Measurements from ENCODE around the gene TMEM259. TPM values are rescaled to one million over a fixed set of nuclear protein-coding genes. Genes with fewer than 3 reads are reported as not detected.

Gene TMEM259
- total and polyA plus RNA-seq, 9 of the 15 experiments (the other 6 are each of a cell fraction or from before 2014, with no cell fraction given), result 0.52 to 231 (median 63.6) TPM

- TF ChIP-seq GTF3C2 (IDR thresholded peaks at IDR 0.05; ENCODE audit: borderline replicate concordance, extremely low read depth, insufficient read length), result no peak
- no peak for TF ChIP-seq HDGF (IDR thresholded peaks at IDR 0.05)
- TF ChIP-seq POLR2AphosphoS5 (IDR thresholded peaks at IDR 0.05; ENCODE audit: control insufficient read depth, insufficient read depth, low read depth, low read length), result peak; percentile 61; the same call in 1 of the 2 replicates
- no peak for TF ChIP-seq HNRNPL (IDR thresholded peaks at IDR 0.05; ENCODE audit: low read depth, low read length)
- no peak for TF ChIP-seq RUNX1 (IDR thresholded peaks at IDR 0.05; ENCODE audit: low read depth)
- peak; percentile 76; the same call in 1 of the 2 replicates for TF ChIP-seq EP300 (IDR thresholded peaks at IDR 0.05; ENCODE audit: low read length)
- TF ChIP-seq, protein P1, sequence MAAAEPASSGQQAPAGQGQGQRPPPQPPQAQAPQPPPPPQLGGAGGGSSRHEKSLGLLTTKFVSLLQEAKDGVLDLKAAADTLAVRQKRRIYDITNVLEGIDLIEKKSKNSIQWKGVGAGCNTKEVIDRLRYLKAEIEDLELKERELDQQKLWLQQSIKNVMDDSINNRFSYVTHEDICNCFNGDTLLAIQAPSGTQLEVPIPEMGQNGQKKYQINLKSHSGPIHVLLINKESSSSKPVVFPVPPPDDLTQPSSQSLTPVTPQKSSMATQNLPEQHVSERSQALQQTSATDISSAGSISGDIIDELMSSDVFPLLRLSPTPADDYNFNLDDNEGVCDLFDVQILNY (CRISPR knock-in tag; IDR thresholded peaks at IDR 0.05), result no peak
- no peak for TF ChIP-seq NR4A1 (CRISPR knock-in tag; IDR thresholded peaks at IDR 0.05)
- no peak for TF ChIP-seq NR4A1 (tag; IDR thresholded peaks at IDR 0.05)
- TF ChIP-seq KLF6 (CRISPR knock-in tag; IDR thresholded peaks at IDR 0.05; ENCODE audit: borderline replicate concordance), result peak; percentile 41; the same call in 1 of the 2 replicates
- peak; percentile 51 for TF ChIP-seq HMGN3 (IDR thresholded peaks at IDR 0.05; ENCODE audit: borderline replicate concordance, extremely low read depth, insufficient read length, low read depth, low read length)
- no peak for TF ChIP-seq HINFP (tag; conservative IDR thresholded peaks at IDR 0.05; ENCODE audit: low read depth)
- no peak for TF ChIP-seq TFAM (CRISPR knock-in tag; conservative IDR thresholded peaks at IDR 0.05)
- TF ChIP-seq MBD1 (CRISPR knock-in tag; IDR thresholded peaks at IDR 0.05), result no peak
- no peak for TF ChIP-seq ZBTB8A (IDR thresholded peaks at IDR 0.05; ENCODE audit: partially characterized antibody)
- TF ChIP-seq SMARCE1 (IDR thresholded peaks at IDR 0.05), result peak; percentile 75
- no peak for TF ChIP-seq POU5F1 (IDR thresholded peaks at IDR 0.05; ENCODE audit: borderline replicate concordance, low read depth, low read length, partially characterized antibody)
- TF ChIP-seq STAT5B (CRISPR knock-in tag; IDR thresholded peaks at IDR 0.05), result no peak
- no peak for TF ChIP-seq MEF2D (tag; conservative IDR thresholded peaks at IDR 0.05; ENCODE audit: low read depth)
- no peak for TF ChIP-seq NELFE (IDR thresholded peaks at IDR 0.05; ENCODE audit: insufficient read depth, insufficient read length)
- no peak for TF ChIP-seq ZNF224 (CRISPR knock-in tag; IDR thresholded peaks at IDR 0.05)
Observed at GRCh38 chr19:961866-962620, 58.9 kb downstream of the TMEM259 start (continued).
